OCI-LY1 (cell line): ENCODE data around the gene FCRL5.

Experiments
- EZH2 ChIP-seq: fragments of 200-600 bp; sonication (generic), shearing (Covaris generic); IDR thresholded peaks from 2 replicates; pipeline ENCODE4 v1.8.0; 2017; ENCODE audit warnings: borderline replicate concordance, mixed run types, mild to moderate bottlenecking, antibody characterized with exemption, low read length, moderate library complexity, mixed read lengths
- TF ChIP-seq, protein P1 (sequence below): fragments of 200-600 bp; sonication (generic), shearing (Covaris generic); IDR thresholded peaks from 2 replicates; pipeline ENCODE4 v1.5.1; 2017; ENCODE audit warnings: mild to moderate bottlenecking, antibody characterized with exemption, low read length, moderate library complexity, mixed read lengths

DNA sequence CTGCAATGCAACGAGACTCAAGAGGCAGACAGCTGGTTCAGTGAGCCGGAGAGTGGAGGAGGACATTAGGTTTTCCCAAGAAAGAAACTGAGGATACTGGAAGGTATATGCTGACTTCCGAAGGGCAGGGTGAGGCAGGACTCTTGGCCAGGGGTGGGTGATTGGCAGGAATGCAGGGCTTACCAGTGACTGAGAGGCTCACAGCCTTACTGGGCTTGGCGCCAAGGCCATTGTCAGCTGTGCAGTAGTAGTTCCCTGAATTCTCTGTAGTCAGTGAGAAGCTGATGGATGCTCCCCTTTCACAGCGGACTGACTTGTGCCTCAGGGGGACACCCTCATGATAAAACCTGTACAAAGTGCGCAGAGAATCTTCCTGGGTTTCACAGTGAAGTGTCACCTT, 9.6 kb downstream of the FCRL5 start:
- no peak for TF ChIP-seq EZH2
- TF ChIP-seq, protein P1, sequence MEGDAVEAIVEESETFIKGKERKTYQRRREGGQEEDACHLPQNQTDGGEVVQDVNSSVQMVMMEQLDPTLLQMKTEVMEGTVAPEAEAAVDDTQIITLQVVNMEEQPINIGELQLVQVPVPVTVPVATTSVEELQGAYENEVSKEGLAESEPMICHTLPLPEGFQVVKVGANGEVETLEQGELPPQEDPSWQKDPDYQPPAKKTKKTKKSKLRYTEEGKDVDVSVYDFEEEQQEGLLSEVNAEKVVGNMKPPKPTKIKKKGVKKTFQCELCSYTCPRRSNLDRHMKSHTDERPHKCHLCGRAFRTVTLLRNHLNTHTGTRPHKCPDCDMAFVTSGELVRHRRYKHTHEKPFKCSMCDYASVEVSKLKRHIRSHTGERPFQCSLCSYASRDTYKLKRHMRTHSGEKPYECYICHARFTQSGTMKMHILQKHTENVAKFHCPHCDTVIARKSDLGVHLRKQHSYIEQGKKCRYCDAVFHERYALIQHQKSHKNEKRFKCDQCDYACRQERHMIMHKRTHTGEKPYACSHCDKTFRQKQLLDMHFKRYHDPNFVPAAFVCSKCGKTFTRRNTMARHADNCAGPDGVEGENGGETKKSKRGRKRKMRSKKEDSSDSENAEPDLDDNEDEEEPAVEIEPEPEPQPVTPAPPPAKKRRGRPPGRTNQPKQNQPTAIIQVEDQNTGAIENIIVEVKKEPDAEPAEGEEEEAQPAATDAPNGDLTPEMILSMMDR, result no peak
